HT-29 (cell line): ENCODE measurements around the gene ZNF432. TPM values are rescaled to one million over a fixed set of nuclear protein-coding genes. Genes with fewer than 3 reads are reported as not detected.
"Not testable (repeated sequence)": the region's sequence is repeated elsewhere in the genome, so short reads cannot be mapped to it uniquely, and the experiment has no call there.

ENCODE experiments used
- DNase-seq: peaks from one replicate; pipeline ENCODE4 v3.0.0-alpha.2; 2015; ENCODE audit warnings: low spot score
- total RNA-seq: library from RNA; depleted of rRNA; stranded (reverse); fragments of >200 nt; shearing (Covaris generic); gene quantifications from 2 replicates; pipeline ENCODE4 v1.2.3, GENCODE V29; 2014; rRNA removed

The ZNF432 gene
- 4.9 and 5.3 TPM in 2 replicates for total RNA-seq

- peak; percentile 97 for DNase-seq
Observed at GRCh38 chr19:52048555-52049501, at the start of gene ZNF432. TSS of gene ZNF432 (minus strand) at chr19:52048838. CDS start at chr19:52046868, 1,970 bp downstream.

- DNase-seq = not testable (repeated sequence)
Observed at GRCh38 chr19:52096416-52096815, 47.8 kb upstream of the ZNF432 start.

GRCh38 chr19:52095172-52096014 lies 46.8 kb upstream of the ZNF432 start, which contains the start of gene ZNF841:
TSS of gene ZNF841 (minus strand) at chr19:52095765. CDS start at chr19:52084801, 10,964 bp downstream.
- peak; percentile 99 for DNase-seq

DNA sequence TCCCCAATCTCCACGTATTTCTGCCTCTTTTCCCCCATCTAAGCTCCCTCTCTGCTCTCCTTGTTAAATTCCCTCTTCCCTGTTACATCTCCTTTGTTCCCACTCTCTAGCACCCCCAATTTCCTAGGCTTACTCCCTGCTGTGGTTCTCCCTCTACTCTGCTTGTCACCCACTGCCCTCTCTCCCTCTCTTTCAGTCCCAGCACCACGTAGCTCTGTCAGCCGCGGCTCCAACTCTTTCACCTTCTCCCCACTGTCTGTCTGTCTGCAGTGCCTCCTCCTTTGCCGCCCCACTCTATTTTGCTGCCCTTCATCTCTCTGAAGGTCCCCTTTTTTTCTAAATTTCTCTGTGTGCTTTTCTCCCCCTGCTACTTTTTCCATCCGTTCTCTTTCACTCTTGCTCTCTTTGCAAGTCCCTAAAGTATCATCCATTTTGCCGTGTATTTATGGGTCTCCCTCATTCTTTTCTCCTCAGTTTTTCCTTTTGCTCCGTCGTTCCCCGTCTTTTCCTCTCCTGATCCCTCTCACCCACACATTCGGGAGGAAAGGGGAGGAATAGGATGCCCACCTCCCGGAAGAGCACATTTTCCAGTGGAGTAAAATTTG lies 46.0 kb upstream of the ZNF432 start:
- DNase-seq = peak; percentile 39

DNA sequence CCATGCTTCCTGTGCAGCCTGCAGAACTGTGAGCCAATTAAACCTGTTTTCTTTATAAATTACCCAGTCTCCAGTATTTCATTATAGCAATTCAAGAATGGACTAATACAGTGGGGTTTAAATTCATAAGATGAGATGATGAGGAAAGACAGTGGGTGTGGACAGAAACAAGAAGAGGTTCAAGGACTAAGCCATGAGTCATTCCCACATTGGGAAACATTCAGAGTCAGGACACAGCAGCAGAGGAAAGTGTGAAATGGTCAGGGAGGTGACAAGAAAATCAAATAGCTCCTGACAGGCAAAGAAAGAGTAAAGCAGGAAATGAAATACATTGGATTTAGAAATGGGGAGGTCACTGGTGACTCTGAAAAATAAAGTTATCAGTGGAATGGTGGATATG lies 37.8 kb upstream of the ZNF432 start:
- DNase-seq = no peak

- no peak for DNase-seq
Observed at GRCh38 chr19:52070496-52070895, 21.9 kb upstream of the ZNF432 start.

DNA sequence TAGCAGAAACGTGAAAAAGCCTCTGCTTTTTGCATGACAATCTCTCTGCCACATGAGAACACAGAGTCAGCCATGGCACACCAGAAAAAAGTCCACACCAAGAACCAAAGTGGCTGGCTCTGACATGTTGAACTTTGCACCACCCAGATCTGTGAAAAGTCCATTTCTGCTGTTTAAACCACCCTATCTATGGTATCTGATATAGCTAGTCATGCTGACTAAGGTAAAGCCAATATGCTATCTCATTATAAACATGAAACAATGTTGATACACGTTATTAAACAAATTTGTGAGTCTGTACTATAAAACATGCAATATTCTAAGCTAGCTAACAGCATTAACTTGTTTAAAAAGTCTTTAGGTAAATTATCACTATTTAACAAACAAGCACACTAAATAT lies 21.0 kb upstream of the ZNF432 start:
- no peak for DNase-seq

- DNase-seq = no peak
Observed at GRCh38 chr19:52066258-52066863, 17.7 kb upstream of the ZNF432 start.

DNA sequence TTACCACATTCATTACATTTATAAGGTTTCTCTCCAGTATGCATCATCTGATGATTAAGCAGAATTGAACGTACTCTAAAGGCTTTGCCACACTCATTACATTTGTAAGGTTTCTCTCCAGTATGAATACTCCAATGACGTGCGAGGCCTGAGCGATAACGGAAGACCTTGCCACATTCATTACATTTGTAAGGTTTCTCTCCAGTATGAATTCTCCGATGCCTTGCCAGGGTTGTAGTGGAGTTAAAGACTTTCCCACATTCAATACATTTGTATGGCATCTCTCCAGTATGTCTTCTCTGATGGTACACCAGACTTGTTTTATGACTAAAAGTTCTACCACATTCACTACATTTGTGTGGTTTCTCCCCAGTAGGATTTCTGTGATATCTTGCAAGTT lies 16.8 kb upstream of the ZNF432 start:
- DNase-seq = no peak

GRCh38 chr19:52056480-52056879 lies 7.8 kb upstream of the ZNF432 start:
- DNase-seq = not testable (repeated sequence)

GRCh38 chr19:52051736-52052135 lies 3.1 kb upstream of the ZNF432 start:
- DNase-seq = not testable (repeated sequence)

- DNase-seq = no peak
Observed at GRCh38 chr19:52039169-52039568, 9.5 kb downstream of the ZNF432 start.

GRCh38 chr19:52034051-52034728 lies 14.4 kb downstream of the ZNF432 start:
- no peak for DNase-seq

GRCh38 chr19:52028780-52029123 lies 19.9 kb downstream of the ZNF432 start:
- no peak for DNase-seq

DNA sequence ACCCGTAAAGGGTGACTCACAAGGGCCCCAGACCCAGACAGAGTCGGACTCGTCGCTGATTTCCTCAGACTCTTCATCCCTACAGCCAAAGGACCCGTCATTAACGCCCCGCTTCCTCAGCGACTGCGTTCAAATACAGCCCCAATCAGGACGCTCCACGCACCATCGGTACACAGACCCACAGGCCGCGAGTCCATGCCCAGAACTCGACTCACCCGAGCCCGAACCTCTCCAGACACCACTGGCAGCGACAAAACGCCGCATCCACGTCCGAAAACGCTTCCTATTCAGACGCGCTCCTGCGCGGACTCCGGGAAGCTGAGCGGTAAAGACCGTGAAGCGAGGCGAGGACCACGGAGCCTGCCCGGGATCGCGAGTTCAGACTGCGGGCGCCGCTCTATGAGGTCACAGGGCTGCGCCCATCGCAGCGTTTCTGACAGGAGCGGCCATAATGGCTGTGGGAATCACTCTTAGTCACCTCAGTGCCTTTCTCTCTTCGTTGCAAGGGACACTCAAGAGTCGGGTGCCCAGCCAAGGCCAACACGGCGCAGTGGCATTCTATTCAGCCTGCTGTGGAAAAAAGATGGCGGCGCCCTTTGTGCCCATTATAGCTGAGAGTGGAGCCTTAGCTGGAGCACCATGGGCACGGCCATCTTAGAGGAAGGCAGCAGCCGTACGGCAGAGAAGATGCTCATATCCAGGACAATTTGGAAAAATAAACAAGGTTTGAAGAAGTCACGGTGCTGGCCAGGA lies 20.4 kb downstream of the ZNF432 start, which contains the start of gene ZNF614:
ZNF614 (minus strand) TSS at position 353 of the 753 bp plus-strand sequence. CDS start 2,634 bp downstream, outside the sequence.
- peak; percentile 97 for DNase-seq

GRCh38 chr19:52026255-52026990 lies 22.2 kb downstream of the ZNF432 start:
- not testable (repeated sequence) for DNase-seq

DNA sequence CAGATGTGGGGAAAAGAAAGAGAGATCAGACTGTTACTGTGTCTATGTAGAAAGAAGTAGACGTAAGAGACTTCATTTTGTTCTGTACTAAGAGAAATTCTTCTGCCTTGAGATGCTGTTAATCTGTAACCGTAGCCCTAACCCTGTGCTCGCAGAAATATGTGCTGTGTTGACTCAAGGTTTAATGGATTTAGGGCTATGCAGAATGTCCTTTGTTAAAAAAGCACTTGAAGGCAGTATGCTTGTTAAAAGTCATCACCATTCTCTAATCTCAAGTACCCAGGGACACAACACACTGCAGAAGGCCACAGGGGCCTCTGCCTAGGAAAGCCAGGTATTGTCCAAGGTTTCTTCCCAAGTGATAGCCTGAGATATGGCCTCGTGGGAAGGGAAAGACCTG lies 24.2 kb downstream of the ZNF432 start:
- not testable (repeated sequence) for DNase-seq

DNA sequence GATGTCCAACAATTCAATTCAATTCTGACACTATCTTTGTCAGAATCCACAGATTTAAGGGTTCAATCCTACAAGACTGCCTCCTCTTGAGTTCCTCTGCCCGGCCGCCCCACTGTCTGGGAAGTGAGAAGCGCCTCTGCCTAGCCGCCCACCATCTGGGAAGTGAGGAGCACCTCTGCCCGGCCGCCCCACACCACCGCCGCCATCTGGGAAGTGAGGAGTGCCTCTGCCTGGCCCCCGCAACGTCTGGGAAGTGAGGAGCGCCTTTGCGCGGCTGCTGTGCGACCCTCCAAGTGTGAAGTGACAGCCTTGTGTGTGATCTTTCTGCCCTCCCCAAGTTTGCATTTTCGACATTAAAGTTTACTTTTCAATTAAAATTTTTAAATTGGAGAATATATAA lies 26.4 kb downstream of the ZNF432 start:
- no peak for DNase-seq

GRCh38 chr19:52020506-52020905 lies 28.1 kb downstream of the ZNF432 start:
- DNase-seq = no peak
